Activated effector memory CD4-positive, alpha-beta T cell treated with Interleukin-2 at 50 U/mL for 16 hours (primary cell): Measurements from ENCODE around the gene VGLL4.

Experiments
- DNase-seq: peaks from one replicate; pipeline ENCODE4 v3.0.0-alpha.2; 2020

The VGLL4 gene

DNA sequence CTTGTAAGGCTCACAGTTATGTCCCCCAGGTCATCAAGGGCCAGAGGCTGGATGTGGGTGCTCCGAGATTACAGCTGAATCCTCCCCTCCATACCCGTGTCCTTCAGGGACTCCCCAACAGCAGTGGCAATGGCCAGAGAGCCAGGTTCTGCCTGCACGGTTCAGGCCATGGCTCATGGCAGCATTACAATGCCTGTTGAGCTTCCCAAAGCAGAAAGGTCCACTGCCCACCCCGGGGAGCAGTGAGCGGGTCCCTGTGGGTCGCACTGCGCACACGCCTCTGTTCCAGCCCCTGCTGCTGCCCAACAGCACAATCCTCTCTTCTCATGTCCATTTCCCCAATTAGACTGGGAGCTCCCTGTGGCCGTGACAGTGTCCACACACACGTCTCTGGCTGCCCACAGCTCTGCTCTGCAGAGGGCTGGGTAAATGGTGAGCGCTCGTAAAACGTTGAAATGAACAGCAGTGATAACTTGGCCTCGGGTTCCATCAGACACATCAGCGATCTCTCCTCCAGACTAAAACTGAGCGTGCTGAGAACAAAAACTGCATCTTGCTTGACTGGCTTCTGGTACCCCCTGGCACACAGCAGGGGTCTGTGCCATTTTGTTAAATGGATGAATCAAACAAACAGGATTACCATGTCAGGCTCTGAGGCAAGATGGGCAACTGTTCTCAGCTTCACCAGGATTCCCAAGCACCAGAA is 80.4 kb downstream of the VGLL4 start:
- DNase-seq = no peak

- no peak for DNase-seq
Measured at GRCh38 chr3:11562277-11562881, 81.3 kb downstream of the VGLL4 start.

DNA sequence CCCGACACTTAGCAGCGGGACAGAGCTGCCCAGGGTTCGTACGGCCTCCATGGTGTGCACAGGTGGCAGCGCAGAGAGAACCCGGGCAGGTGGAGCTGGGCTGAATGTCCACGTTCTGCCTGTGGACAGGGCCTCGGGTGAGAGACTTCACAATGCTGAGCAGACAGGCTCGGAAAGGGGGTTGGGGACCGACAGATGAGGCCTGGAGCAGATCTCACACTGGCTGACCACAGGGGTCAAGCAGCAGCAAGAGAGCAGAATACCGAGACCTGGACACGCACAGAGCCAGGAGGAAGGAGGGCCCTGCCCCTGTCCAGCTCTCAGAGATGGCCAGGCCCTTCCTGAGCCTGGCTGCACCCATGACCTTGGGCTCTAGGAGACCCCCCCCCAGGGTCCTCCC is 83.0 kb downstream of the VGLL4 start:
- DNase-seq = no peak

DNA sequence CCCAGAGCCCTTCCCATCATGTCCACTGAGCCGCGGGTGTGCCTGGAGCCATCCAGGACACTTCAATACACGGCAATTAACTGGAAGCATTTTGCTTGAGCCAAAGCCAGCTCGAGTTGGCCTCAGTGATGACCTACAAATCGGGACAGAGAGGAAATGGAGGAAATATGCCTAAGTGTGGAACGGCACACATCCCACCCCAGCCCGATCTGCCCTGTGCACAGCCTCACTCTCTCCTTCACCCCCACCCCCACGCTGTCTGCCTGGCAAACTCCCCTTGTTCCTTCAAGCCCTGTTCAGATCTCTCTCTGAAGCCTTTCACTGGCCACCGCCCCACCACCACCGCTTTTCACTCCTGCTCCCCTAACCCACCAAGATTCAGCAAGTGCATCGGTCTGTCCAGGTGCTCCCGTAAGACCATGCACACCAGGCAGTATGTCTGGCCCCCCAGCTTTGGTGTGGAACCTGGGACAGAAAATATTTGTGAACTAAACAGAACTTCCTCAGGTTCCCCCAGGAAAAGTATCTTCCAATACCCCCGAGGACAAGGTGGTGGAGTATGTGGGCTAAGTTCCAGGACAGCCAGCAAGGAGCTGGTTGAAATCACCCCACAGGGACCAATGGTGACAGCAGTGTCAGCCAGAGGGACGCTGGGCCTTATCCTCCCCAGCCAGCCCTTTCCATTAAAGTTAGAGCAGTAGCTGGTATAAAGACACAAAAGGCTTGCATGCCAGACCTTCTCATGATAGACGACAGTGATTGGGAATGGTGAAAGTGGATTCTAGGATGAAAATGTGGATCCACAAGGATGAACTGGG is 83.7 kb downstream of the VGLL4 start:
- no peak for DNase-seq

- DNase-seq = no peak
Measured at GRCh38 chr3:11558918-11559815, 84.5 kb downstream of the VGLL4 start.

- no peak for DNase-seq
Measured at GRCh38 chr3:11558411-11558903, 85.3 kb downstream of the VGLL4 start.

GRCh38 chr3:11558002-11558401 is 85.7 kb downstream of the VGLL4 start:
- no peak for DNase-seq

- no peak for DNase-seq
Measured at GRCh38 chr3:11556851-11557644, 86.7 kb downstream of the VGLL4 start.

- DNase-seq = no peak
Measured at GRCh38 chr3:11555881-11556633, 87.7 kb downstream of the VGLL4 start.

DNA sequence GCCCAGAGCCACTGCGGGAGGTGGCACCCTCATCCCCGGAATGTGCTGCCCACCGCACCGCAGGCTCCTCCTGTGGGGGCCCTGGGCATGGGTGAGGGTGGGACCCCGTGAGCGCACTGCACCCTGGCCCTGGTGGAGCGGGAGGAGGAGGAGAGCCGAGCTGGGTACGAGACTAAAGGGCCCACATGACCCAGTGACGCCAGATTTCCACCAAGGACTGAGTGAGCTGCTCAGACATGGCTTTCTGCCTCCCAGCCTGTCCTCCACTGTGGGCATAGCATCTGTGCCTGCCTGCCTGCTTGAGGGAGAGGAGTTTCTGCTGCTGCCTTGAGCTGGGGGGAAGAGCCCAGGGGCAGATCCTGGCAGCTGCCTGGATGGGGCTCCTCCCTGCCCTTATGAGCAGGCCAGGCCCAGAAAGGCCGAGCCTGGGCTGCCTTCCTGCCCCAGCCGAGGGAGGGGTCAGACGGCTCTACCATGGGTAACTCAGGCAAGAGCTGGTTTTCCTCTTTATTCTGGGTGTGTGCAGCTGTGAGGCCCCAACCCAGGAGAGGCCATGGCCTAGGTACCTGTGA is 88.4 kb downstream of the VGLL4 start:
- DNase-seq = no peak

GRCh38 chr3:11554666-11555065 is 89.0 kb downstream of the VGLL4 start:
- no peak for DNase-seq

DNA sequence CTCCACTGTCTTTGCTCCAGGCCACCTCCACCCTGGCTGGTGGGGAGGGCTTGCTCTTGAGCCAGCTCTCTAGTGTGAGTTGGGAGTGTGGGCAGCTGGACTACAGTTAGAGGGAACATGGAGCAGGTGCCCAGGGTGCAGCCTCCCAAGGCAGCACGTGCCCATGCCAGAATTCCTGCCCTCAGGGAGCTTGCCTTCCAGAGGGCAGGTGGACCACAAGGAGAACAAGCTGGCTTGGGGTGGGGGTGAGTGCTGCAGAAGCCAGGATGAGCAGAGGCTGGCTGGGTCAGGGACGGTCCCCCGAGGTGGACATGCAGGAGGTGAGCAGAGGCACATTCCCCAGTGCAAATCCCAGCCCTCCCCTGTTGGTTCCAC is 89.5 kb downstream of the VGLL4 start:
- no peak for DNase-seq

DNA sequence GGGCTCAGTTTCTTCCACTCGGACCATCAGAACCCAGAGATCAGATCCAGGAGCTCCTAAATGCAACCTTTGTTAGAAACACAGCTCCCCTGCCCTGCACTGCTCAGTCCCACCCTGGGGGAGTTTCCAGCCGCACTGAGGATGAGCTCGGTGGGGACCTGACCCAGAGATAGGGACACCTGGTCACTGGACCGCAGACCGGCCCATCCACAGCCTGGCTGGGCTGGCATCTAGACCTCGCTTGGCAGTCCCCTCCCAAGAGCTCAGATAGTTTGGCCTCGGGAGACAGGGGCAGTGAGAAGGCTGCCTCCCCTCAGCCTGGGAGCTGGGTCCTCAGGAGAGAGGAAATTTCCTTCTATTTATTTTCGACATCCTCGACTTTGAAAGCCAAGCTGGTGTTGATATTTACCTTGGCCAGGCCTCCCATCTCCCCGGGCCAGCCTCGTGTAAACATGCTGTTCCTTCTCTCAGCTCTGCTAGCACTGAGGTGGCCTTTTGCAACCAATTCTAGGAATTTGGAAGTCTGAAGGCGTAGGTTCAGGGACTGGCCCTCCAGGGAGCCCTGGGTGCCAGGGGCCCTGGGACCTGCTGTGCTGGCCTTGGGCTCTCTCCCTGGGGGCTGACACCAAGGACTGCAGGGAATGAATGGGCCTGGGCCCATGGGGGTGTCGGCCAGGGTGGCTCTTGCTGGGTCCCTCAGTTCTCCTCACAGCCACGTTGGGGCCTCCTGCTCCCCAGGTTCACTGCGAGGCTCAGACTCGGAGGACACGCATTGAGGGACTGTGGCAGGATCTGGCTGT is 90.1 kb downstream of the VGLL4 start:
- no peak for DNase-seq

- no peak for DNase-seq
Measured at GRCh38 chr3:11552289-11553264, 91.1 kb downstream of the VGLL4 start.

DNA sequence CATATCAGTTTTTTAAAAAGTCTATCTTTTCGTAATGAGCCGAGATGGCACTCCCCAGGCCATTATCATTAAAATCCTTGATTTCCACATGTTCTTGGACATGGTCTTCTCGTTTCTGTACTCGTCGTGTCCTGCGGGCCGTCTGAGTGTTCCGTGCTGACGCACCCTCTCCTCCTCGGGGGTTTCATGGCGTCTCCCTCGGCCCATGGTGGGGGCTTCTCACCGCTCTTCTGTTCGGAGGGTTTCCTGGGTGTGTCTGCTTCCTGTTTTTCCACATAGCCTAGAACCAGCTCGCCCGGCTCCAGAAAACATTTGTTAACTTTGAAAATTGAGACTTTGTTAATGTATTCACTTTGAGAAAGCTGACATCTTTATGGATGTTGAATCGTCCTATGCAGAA is 92.7 kb downstream of the VGLL4 start:
- no peak for DNase-seq

GRCh38 chr3:11549580-11550140 is 94.1 kb downstream of the VGLL4 start:
- DNase-seq = no peak

- DNase-seq = no peak
Measured at GRCh38 chr3:11548721-11549131, 95.0 kb downstream of the VGLL4 start.

GRCh38 chr3:11547498-11547897 is 96.2 kb downstream of the VGLL4 start:
- DNase-seq = no peak
